ENCODE measurements around the gene PEA15.

The PEA15 gene

DNA sequence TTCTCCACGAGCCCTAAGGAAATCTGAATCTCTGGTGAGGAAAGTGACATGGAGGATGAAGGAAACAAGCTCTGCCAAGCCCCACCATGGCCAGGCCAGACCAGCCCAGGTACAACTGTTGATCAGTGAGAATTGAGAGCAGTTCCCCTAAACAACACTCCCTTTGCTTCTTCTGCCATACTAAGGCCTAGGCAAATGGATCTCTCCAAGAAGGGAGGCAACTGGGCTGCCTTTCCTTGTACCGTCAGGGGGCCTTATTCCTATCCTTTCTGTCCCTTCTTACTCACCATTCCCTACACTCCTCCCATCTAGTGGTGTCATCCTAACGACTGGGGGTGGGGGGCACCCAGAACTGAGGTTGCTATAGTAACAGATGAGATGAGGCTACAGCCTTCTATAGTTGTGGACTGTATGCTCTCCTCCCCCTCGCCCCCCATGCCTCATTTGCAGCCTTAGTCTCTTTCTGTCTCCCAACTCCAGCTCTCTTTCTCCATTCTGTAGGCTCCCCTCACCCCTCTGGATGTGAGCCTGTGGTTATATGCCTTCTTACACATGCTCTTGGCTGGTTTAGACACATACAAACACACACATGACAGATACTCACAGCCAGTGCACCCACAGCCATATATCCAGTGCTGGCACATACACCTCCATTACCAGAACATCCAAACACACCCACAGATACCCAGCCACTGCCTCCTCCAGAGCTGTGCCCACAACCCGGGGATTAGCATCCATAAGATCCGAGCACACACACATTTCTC, 3.6 kb downstream of the PEA15 start:
- Mint-ChIP-seq H3K4me3 (no peak overlapping the region), H3K27me3 (ENCODE audit: low read depth) (no peaks in the 10 kb centered on the region)

DNA sequence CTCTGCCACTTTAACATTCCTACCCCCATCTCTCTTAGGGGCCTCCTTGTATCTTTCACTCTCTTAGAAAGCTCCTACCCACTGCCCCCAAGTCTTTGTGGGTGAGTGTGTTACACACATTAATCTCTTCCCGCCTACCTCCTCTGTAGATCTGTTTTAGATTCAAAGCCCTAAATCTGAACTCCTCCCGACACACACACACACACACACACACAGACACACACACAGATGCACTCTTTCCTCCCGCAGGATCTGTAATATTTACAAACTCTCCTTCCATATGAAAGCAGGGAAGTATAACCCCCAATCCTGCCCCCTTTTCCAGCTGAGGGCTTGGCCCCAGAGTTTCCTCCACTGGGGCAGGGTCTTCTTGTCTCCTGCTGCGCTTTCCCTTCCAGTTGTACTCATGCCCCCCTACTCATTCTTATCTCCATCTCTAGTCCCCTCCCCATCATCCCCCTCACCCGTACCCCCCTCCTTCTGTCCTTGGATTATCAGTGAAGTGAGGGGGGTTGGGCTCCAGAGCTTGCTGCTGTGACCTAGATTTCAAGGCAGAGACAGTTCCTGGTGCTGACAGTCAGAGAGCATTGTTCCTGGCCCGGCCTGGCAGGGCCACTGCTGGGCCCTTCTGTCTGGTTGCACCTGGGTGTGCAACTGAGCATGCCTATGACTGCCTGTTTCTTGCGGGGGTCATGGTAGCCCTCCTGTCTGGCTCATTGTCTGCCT, 4.3 kb downstream of the PEA15 start:
- Mint-ChIP-seq H3K27me3 (ENCODE audit: low read depth) (no peaks in the 10 kb centered on the region), H3K36me3 (ENCODE audit: low read depth) (peaks cover 24% of the 10 kb centered on the region), H3K4me3 (no peak overlapping the region), H3K4me1 (ENCODE audit: low read depth) (peaks cover 22% of the 10 kb centered on the region), H3K9me3 (no peaks in the 10 kb centered on the region), H3K27ac (peak overlapping the region; percentile 4)
- DNase-seq (ENCODE audit: low spot score): no peak

More for the DNA sequence above, 3.6 kb downstream of the PEA15 start:
- H3K4me1 Mint-ChIP-seq (ENCODE audit: low read depth): peaks cover 28% of the 10 kb centered on the region
- DNase-seq (ENCODE audit: low spot score): no peak
- peaks cover 21% of the 10 kb centered on the region for H3K36me3 Mint-ChIP-seq (ENCODE audit: low read depth)
- H3K9me3 Mint-ChIP-seq: no peaks in the 10 kb centered on the region
- peak overlapping the region; percentile 46 for H3K27ac Mint-ChIP-seq

DNA sequence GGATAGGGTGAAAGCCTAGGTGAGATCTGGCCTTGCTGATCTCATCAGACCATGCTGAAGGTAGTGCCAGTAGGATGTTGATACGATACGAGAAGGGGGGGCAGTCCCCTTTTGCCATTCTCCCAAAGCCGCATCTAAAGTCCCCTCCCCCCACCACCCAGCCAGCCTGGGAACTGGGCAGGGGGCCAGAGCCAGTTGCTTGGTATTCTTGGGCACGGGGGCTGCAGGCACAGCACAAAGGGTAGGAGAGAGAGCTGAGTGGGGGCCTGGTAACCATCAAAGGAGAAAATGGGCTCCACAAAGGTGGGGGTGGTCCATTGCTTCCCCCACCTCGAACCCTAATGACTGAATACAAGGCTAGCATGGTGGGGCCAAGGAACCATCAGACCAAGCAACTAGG, 5.4 kb downstream of the PEA15 start:
- Mint-ChIP-seq H3K9me3 (no peaks in the 10 kb centered on the region), H3K36me3 (ENCODE audit: low read depth) (peaks cover 28% of the 10 kb centered on the region), H3K4me3 (no peak overlapping the region), H3K4me1 (ENCODE audit: low read depth) (peaks cover 18% of the 10 kb centered on the region), H3K27me3 (ENCODE audit: low read depth) (no peaks in the 10 kb centered on the region), H3K27ac (no peak overlapping the region)
- no peak for DNase-seq (ENCODE audit: low spot score)

DNA sequence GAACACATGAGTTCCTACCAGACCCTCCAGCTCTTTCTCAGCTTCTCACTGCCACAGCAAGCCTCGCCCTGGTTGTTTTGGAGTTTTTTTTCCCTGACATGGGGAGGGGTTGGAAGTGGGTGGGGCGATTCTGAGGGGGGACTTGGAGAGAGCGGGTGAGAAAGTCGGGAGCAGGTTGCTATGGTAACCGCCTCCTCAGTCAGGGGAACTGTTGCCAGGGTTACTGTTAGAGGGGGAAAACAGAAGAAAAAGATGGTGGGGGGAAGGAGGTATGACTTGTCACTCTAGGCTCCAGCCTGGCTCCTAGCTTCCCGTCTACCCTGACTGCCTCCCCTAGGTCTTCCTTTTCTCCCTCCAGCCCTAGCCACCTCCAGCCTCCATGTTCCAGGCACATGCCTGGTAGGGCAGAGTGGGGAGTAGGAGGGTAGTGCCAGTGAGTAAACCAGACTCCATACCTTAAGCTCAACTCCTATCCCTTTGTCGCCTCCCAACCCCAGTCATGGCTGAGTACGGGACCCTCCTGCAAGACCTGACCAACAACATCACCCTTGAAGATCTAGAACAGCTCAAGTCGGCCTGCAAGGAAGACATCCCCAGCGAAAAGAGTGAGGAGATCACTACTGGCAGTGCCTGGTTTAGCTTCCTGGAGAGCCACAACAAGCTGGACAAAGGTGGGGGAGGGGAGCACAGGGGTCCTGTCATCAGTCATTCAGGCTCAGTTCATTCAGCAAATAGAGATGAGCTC, 6.0 kb downstream of the PEA15 start:
- Mint-ChIP-seq H3K4me3 (no peak overlapping the region), H3K27me3 (ENCODE audit: low read depth) (no peaks in the 10 kb centered on the region), H3K4me1 (ENCODE audit: low read depth) (peaks cover 17% of the 10 kb centered on the region), H3K27ac (no peak overlapping the region), H3K36me3 (ENCODE audit: low read depth) (peaks cover 29% of the 10 kb centered on the region), H3K9me3 (no peaks in the 10 kb centered on the region)
- no peak for DNase-seq (ENCODE audit: low spot score)

DNA sequence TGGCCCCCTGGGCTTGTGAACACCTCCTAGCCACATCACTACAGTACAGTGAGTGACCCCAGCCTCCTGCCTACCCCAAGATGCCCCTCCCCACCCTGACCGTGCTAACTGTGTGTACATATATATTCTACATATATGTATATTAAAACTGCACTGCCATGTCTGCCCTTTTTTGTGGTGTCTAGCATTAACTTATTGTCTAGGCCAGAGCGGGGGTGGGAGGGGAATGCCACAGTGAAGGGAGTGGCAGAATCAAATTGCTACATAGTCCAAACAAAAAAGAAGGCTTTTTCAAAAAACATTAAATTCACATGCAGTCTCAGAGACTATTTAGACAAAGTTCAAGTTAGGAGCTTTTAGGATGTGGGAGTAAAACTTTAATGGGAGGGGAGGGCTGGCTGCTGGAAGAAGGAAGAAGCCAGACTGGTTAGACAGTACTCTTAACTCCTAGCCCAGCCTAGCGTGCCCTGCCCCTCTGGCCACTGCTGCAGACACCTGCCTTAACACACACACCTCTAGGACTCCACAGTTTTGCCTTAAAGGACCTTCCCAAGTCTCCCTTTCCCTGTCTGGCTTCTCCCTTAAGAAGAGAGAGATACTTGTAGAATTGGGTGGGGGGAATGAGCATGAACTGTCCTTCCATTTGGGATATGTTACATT, 9.4 kb downstream of the PEA15 start:
- Mint-ChIP-seq H3K4me3 (no peak overlapping the region), H3K27me3 (ENCODE audit: low read depth) (no peaks in the 10 kb centered on the region), H3K27ac (no peak overlapping the region), H3K36me3 (ENCODE audit: low read depth) (peaks cover 32% of the 10 kb centered on the region), H3K4me1 (ENCODE audit: low read depth) (no peaks in the 10 kb centered on the region), H3K9me3 (no peaks in the 10 kb centered on the region)
- no peak for DNase-seq (ENCODE audit: low spot score)

DNA sequence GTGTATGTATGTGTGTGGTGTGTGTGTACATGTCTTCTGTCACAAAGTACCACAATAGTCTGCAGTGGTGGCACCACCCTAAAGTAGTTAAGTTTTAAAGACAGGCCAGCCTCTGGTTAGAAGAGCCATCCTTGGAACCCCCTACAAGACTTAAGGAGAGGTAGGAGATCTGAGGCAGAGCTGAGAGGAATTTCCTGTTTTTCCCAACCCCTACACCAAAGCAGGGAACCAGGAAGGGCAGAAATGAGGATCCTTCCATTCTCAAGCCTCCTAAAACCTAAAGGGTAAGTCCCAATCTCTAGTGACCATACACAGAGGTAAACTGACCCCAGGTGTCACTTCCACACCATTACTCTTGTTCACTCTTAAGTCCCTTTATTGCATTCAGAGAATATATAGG, 11.1 kb downstream of the PEA15 start:
- Mint-ChIP-seq H3K4me3 (no peak overlapping the region), H3K4me1 (ENCODE audit: low read depth) (no peaks in the 10 kb centered on the region), H3K9me3 (no peaks in the 10 kb centered on the region), H3K27ac (no peak overlapping the region), H3K36me3 (ENCODE audit: low read depth) (peaks cover 43% of the 10 kb centered on the region), H3K27me3 (ENCODE audit: low read depth) (no peaks in the 10 kb centered on the region)
- no peak for DNase-seq (ENCODE audit: low spot score)

DNA sequence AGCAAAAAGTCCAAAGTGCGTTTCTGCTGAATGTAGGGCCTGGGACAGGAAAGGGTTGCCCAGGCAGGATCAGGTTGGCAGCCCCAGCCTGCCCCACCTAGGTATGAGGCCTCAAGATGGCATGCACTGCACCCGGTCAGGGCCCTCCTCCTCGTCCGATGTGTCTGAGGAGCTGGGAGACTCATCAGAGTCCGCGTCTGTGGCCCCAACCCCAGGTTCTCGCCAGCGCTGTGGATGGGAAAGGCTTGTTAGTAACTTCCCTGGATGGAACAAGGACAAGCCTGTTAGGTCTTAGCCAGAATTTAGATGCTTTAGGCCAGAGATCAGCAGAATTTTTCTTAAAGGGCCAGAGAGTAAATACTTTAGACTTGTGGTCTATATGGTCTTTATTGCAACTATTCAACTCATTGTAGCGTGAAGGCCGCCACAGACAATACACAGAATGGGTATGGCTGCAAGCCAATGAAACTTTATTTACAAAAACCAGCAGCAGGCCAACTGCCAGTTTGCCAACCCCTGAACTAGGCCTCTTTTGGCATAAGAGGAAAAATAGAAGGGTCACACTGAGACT, 12.4 kb downstream of the PEA15 start:
- Mint-ChIP-seq H3K4me1 (ENCODE audit: low read depth) (no peaks in the 10 kb centered on the region), H3K27ac (no peak overlapping the region), H3K36me3 (ENCODE audit: low read depth) (peaks cover 42% of the 10 kb centered on the region), H3K27me3 (ENCODE audit: low read depth) (no peaks in the 10 kb centered on the region), H3K9me3 (no peaks in the 10 kb centered on the region), H3K4me3 (no peak overlapping the region)
- DNase-seq (ENCODE audit: low spot score): no peak

DNA sequence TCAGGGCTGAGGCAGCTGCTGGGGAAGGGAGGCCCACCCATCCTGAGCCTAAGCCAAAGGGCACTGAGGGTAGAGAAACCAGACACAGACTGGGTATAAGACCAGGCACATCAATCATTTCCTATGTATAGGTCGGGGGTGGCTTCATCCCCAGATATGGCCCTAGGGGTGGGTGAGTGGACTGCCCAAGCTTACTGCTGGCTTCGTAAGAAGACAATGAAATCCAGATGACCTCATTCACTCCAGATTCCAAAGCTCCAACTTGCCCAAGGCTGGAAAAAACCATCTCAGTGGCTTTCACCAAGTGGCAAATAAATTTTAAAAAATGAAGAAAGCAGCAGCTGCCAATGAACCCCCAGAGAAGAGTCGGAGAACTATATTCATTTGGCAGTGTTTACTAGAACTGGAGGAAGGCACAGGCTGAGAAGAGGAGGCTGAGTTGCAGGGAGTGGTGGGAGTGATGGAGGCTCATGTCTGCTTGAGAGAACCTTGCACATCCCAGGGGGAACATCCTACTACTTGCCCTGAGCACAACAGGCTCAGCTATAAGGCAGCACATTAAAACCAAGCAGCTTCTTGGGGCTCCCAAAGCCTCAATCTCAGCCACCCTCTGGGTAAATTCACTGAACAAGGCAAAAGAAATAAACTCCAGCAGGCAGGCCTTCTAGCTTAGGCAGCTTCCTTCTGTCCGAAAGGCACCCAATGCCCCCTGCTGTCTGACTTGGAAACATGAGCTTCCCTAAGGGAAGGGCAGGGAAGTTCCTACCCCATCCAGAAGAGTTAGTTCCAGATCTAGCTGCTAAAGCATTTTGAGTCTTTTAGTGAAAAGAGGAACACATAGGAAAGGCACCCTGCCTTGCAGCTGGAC, 14.1 kb downstream of the PEA15 start:
- Mint-ChIP-seq H3K4me3 (no peak overlapping the region), H3K4me1 (ENCODE audit: low read depth) (no peaks in the 10 kb centered on the region), H3K9me3 (no peaks in the 10 kb centered on the region), H3K27ac (no peak overlapping the region), H3K27me3 (ENCODE audit: low read depth) (no peaks in the 10 kb centered on the region), H3K36me3 (ENCODE audit: low read depth) (peaks cover 43% of the 10 kb centered on the region)
- DNase-seq (ENCODE audit: low spot score): no peak

DNA sequence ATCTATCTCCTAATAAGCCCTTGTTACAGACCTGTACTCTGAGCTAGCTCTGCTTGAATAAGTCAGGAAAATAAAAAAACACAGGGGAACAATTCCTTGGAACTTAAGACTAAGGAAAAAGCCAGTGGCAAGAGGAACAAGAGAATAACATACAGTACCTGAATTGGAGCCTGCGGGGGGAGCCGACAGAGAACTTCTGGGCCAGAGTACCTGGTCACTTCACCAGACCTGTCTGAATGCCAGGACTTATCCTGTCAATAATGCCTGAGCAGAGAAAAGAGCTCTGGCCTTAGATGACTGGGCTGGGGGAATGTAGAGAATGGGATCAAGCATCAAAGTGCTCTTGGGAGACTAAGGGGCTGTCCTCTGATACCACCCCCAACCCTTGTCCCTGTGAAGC, 15.1 kb downstream of the PEA15 start:
- no peaks in the 10 kb centered on the region for H3K4me1 Mint-ChIP-seq (ENCODE audit: low read depth)
- H3K9me3 Mint-ChIP-seq: no peaks in the 10 kb centered on the region
- no peaks in the 10 kb centered on the region for H3K27me3 Mint-ChIP-seq (ENCODE audit: low read depth)
- H3K36me3 Mint-ChIP-seq (ENCODE audit: low read depth): peaks cover 44% of the 10 kb centered on the region
- DNase-seq (ENCODE audit: low spot score): no peak
- H3K27ac Mint-ChIP-seq: no peak overlapping the region
- H3K4me3 Mint-ChIP-seq: no peak overlapping the region

DNA sequence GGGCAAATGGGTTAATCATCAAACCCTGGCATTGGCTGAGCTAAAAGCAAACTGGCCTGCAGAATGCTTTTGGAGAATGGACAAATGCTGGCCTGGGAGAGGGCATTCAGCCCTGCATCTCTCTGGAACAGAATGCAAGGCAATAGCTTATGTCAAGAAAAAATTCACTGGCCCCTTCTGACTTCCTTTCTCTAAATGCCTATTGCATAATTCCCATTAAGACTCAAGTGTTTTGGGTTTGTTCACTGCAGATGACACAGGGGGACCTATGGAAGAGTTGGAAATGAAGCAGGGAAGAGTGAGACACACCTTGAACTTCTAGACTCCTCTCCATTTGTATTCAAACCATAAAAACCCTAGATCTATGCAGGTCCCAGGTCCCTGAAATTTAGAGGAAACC, 15.9 kb downstream of the PEA15 start:
- DNase-seq (ENCODE audit: low spot score): no peak
- no peaks in the 10 kb centered on the region for H3K9me3 Mint-ChIP-seq
- H3K4me1 Mint-ChIP-seq (ENCODE audit: low read depth): no peaks in the 10 kb centered on the region
- no peak overlapping the region for H3K27ac Mint-ChIP-seq
- H3K36me3 Mint-ChIP-seq (ENCODE audit: low read depth): peaks cover 40% of the 10 kb centered on the region
- no peak overlapping the region for H3K4me3 Mint-ChIP-seq
- H3K27me3 Mint-ChIP-seq (ENCODE audit: low read depth): no peaks in the 10 kb centered on the region

DNA sequence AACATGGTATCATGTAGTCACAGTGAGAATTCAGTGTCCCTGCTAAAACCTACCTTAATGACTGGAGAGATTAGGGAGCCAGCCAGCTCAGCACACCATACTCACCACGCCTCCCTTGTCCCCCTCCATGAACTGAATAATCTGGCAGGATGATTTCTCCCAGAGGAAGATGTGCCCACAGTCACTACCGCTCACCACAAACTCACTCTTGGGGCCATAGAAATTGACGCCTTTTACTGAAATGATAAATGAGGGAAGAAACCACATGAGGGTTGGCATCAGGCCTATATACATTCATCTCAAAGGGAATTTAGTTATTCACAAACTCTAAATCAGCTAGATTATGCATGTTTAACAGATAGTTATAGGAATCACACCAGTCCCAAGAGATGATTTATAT, 17.4 kb downstream of the PEA15 start:
- Mint-ChIP-seq H3K27ac (no peak overlapping the region), H3K36me3 (ENCODE audit: low read depth) (peaks cover 41% of the 10 kb centered on the region), H3K4me3 (no peak overlapping the region), H3K9me3 (no peaks in the 10 kb centered on the region), H3K4me1 (ENCODE audit: low read depth) (no peaks in the 10 kb centered on the region), H3K27me3 (ENCODE audit: low read depth) (no peaks in the 10 kb centered on the region)
- DNase-seq (ENCODE audit: low spot score): no peak

DNA sequence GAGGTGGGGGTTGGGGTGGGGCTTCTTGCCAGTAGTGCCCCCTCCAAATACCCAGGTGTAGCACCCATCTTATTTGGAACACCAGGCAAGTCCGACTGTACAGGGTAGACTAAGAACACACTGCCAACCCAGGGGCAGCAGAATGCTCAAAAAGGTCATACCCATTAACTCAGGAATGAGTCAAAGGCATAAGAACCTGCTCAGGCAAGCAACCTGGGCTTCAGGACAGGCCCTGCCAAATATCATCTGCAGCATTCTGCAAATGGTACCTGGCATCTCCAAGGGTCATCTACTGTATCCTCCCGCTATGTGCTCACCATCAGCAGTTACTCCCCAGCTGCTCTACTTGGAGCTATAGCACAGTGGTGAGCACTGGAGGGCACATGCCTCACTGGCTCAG, 19.4 kb downstream of the PEA15 start:
- Mint-ChIP-seq H3K36me3 (ENCODE audit: low read depth) (peaks cover 47% of the 10 kb centered on the region), H3K4me3 (no peak overlapping the region), H3K27me3 (ENCODE audit: low read depth) (no peaks in the 10 kb centered on the region), H3K27ac (no peak overlapping the region), H3K4me1 (ENCODE audit: low read depth) (no peaks in the 10 kb centered on the region), H3K9me3 (no peaks in the 10 kb centered on the region)
- DNase-seq (ENCODE audit: low spot score): no peak

DNA sequence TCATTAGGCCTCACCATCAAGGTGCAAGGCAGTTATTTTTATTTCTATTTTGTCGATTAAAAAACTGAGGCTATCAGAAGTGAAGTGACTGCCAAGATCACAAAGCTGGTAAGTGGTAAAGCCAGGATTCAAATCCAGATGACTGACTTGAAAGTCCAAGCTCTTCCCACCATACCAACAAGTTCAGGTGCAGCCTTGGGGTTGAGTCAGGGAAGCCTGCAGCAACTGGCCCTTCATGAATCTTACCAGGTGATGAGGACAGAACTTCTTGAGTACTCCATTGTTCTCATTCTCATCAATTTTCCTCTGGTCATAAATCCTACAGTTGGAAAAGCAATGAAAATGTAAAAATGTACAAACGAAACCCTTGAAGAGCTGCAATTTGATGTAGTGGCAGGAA, 20.2 kb downstream of the PEA15 start:
- no peak overlapping the region for H3K27ac Mint-ChIP-seq
- H3K4me3 Mint-ChIP-seq: no peak overlapping the region
- no peaks in the 10 kb centered on the region for H3K9me3 Mint-ChIP-seq
- peaks cover 48% of the 10 kb centered on the region for H3K36me3 Mint-ChIP-seq (ENCODE audit: low read depth)
- H3K4me1 Mint-ChIP-seq (ENCODE audit: low read depth): no peaks in the 10 kb centered on the region
- H3K27me3 Mint-ChIP-seq (ENCODE audit: low read depth): no peaks in the 10 kb centered on the region
- DNase-seq (ENCODE audit: low spot score): no peak

Data from T-helper 2 cell treated with Interferon-gamma antibody and Interleukin-4, amounts not matched to agents 5 μg/mL and 100 μg/mL, for 36 hours (primary cell).